Neural cell (in vitro differentiated cells): ENCODE measurements around the gene VSIG2.

Experiments used
- CTCF ChIP-seq: fragments of 450-650 bp; IDR thresholded peaks from 2 replicates; pipeline ENCODE4 v1.5.1; 2014; ENCODE audit warnings: antibody characterized with exemption, mild to moderate bottlenecking, moderate library complexity; ENCODE audit not compliant: poor library complexity, severe bottlenecking
- SMC3 ChIP-seq: fragments of 450-650 bp; conservative IDR thresholded peaks from 2 replicates; pipeline ENCODE4 v1.6.1; 2014; ENCODE audit warnings: antibody characterized with exemption, mild to moderate bottlenecking, moderate library complexity; ENCODE audit not compliant: poor library complexity
- TAF1 ChIP-seq: IDR thresholded peaks from 2 replicates; pipeline ENCODE4 v1.6.1; 2012; ENCODE audit warnings: low read depth

DNA sequence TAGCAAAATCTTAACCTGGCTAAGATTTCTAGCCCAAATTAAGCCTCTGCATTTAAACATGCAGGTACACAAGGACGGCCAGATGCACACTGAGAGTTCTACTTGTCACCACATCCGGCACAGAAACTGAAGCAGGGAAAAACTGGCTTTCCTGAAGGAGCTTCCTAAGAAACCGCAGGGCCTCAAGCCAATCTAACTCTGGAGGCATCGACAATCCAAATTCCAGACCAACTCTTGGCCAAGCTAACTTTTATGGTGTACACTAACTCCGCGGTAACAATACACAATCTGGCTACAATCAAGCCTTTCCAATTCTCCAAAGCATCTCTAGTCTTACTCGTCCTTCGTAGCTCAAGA, 46.9 kb upstream of the VSIG2 start:
- TF ChIP-seq CTCF (no peak), SMC3 (no peak), TAF1 (no peak)
